ENCODE data around the gene OR13J1. TPM values are rescaled to one million over a fixed set of nuclear protein-coding genes. Genes with fewer than 3 reads are reported as not detected.

Gene OR13J1
- polyA plus RNA-seq, 1 donor, result 0.21 TPM

DNA sequence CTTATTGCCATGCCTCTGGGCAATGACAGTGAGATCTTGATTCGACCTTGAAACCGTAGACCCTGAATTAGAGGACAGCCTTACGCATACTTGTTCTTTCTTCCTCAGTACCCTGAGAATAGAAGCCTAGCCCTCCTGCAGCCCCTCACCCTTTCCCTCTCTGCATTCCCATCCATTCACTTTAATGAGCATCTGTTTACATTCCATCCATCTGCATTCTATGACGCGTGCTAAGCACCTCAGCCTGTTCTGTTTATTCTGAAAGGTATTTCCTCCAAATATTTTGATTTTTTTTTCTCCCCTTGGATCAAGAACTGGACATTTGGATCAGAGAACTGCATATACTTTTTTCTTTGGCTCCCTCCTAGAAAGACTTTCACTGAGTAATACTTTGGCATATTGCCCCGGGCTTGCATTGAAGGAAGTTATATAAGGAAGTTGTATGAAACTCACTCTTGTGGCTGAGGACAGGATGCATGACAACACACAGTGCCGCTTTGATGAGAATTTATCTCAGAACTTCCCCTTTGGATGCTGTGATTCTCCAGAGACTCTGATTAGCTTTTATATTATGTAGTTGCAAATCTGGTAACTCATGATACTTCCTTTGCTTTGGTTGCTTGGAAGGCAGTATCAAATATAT is 25.5 kb downstream of the OR13J1 start:
- DNase-seq, result peak; percentile 38 to 50
- Histone ChIP-seq H3K27me3 (ENCODE audit: control insufficient read depth, insufficient read depth, low read length) (no peaks in the 10 kb centered on the region), H3K9me3 (ENCODE audit: control insufficient read depth, low read depth, low read length) (no peaks in the 10 kb centered on the region), H3K4me1 (ENCODE audit: control insufficient read depth, insufficient read depth, low read length) (peaks cover 3% of the 10 kb centered on the region), H3K27ac (ENCODE audit: low read length) (peak overlapping the region; percentile 16), H3K4me3 (ENCODE audit: low read length) (no peak overlapping the region), H3K36me3 (ENCODE audit: control insufficient read depth, insufficient read depth, low read length) (peaks cover 47% of the 10 kb centered on the region)
- 81% methylated on average over 4 of the region's 7 CpGs for WGBS (ENCODE audit: insufficient coverage, low lambda C conversion rate)

DNA sequence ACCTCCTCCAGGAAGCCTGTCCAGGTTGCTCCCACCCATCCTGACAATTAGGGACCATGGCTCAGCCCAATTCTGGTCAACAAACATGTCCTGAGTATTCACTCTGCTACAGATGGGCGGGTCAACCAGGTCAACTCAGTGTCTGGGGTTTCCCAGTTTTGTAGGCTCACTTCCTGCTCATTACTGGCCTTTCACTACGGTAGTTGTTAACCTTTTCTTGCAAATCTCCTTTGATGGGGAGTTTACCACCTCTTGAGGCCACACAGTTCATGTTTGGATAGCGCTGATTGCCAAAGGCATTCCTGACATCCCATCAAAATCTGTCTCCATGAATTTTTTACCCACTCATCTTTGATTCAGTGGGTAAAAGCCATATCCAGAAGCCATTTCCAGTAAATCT is 27.4 kb downstream of the OR13J1 start:
- Histone ChIP-seq H3K36me3 (ENCODE audit: control insufficient read depth, insufficient read depth, low read length) (peaks cover 35% of the 10 kb centered on the region), H3K27me3 (ENCODE audit: control insufficient read depth, insufficient read depth, low read length) (no peaks in the 10 kb centered on the region), H3K9me3 (ENCODE audit: control insufficient read depth, low read depth, low read length) (no peaks in the 10 kb centered on the region), H3K27ac (ENCODE audit: low read length) (no peak overlapping the region), H3K4me1 (ENCODE audit: control insufficient read depth, insufficient read depth, low read length) (peaks cover 3% of the 10 kb centered on the region), H3K4me3 (ENCODE audit: low read length) (no peak overlapping the region)
- no CpG with 5 or more reads among the region's 3 CpGs for WGBS (ENCODE audit: insufficient coverage, low lambda C conversion rate)
- no peak for DNase-seq

DNA sequence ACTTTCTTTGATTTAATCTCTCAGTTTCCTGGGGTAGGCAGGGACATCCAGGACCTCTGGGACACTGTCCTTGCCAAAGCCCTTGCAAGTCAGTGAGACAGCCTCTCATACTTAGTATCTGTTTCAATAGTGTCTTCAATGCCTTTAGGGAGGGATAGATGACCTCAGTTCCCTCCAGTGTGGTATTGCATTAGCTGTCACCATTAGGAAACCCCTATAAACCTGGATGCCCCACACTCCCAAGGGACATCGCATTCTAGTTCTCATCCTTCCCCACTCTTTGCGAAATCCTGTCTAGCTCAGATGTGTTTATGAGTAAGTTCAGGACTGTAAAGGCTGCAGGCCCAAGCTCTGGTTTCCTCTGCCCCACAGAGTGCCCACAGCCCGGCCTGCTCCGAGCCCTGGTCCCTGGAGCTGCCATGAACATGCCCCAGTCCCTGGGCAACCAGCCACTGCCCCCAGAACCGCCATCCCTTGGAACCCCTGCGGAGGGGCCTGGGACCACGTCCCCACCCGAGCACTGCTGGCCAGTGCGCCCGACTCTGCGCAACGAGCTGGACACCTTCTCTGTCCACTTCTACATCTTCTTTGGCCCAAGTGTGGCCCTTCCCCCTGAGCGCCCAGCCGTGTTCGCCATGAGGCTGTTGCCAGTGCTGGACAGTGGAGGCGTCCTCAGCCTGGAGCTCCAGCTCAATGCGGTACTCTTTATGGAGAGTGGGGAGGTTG is 28.0 kb downstream of the OR13J1 start:
- no peak for DNase-seq
- Histone ChIP-seq H3K27ac (ENCODE audit: low read length) (no peak overlapping the region), H3K9me3 (ENCODE audit: control insufficient read depth, low read depth, low read length) (no peaks in the 10 kb centered on the region), H3K4me1 (ENCODE audit: control insufficient read depth, insufficient read depth, low read length) (peaks cover 3% of the 10 kb centered on the region), H3K4me3 (ENCODE audit: low read length) (no peak overlapping the region), H3K27me3 (ENCODE audit: control insufficient read depth, insufficient read depth, low read length) (no peaks in the 10 kb centered on the region), H3K36me3 (ENCODE audit: control insufficient read depth, insufficient read depth, low read length) (peaks cover 32% of the 10 kb centered on the region)
- WGBS (ENCODE audit: insufficient coverage, low lambda C conversion rate), result no CpG with 5 or more reads among the region's 17 CpGs

DNA sequence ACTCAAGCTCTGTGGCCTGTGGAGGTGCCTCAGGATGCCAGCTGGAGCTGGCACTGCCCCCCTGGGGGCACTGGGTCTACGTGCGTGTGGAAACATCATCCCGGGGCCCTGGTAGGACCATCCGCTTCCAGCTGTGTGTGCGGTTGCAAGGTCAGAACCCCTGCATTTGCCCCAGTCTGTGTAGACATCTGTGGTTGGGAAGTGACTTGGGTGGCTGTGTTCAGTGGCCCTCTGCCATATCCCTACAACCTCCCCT is 28.6 kb downstream of the OR13J1 start:
- Histone ChIP-seq H3K36me3 (ENCODE audit: control insufficient read depth, insufficient read depth, low read length) (peaks cover 27% of the 10 kb centered on the region), H3K4me1 (ENCODE audit: control insufficient read depth, insufficient read depth, low read length) (peaks cover 5% of the 10 kb centered on the region), H3K27ac (ENCODE audit: low read length) (no peak overlapping the region), H3K4me3 (ENCODE audit: low read length) (no peak overlapping the region), H3K27me3 (ENCODE audit: control insufficient read depth, insufficient read depth, low read length) (no peaks in the 10 kb centered on the region), H3K9me3 (ENCODE audit: control insufficient read depth, low read depth, low read length) (no peaks in the 10 kb centered on the region)
- WGBS (ENCODE audit: insufficient coverage, low lambda C conversion rate), result no CpG with 5 or more reads among the region's 5 CpGs
- DNase-seq, result no peak

DNA sequence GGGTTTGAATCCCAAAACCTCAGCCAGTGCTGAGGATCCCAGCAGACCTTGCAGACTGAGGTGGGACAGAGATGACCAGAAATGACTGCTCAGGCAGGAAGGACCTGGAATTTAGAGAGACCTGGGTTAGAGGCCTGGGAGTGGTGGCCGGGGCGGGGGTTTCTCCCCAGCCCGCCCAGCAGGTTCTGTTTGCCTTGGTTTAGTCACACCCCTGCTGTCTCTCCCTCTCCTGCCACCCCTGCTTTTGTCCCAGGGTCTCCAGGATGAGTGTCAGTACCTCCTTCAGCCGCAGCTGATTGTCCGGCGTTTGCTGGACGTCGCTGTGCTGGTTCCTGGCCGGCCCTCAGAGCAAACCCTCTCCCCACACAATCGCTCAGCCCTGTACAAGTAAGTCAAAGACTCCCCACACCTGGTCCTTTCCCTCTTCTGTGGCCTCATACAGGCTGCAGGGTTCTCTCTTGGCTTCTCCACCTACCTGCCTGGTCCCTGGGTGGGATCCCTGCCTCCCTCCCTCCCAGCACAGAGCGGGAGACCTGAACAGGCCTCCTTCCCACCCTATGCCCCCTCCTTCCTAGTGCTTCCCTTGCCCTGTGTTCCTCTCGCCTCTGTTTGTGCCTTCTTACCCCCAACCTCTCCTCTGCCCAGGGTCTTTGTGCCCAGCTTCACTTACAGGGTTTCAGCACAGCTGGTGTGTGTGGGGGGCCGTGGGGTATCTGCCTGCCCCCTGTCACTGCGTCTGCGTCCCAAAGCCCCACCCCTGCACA is 29.1 kb downstream of the OR13J1 start:
- WGBS (ENCODE audit: insufficient coverage, low lambda C conversion rate), result no CpG with 5 or more reads among the region's 15 CpGs
- no peak for DNase-seq
- Histone ChIP-seq H3K9me3 (ENCODE audit: control insufficient read depth, low read depth, low read length) (no peaks in the 10 kb centered on the region), H3K27me3 (ENCODE audit: control insufficient read depth, insufficient read depth, low read length) (no peaks in the 10 kb centered on the region), H3K4me3 (ENCODE audit: low read length) (no peak overlapping the region), H3K36me3 (ENCODE audit: control insufficient read depth, insufficient read depth, low read length) (peaks cover 26% of the 10 kb centered on the region), H3K4me1 (ENCODE audit: control insufficient read depth, insufficient read depth, low read length) (peaks cover 10% of the 10 kb centered on the region), H3K27ac (ENCODE audit: low read length) (no peak overlapping the region)

DNA sequence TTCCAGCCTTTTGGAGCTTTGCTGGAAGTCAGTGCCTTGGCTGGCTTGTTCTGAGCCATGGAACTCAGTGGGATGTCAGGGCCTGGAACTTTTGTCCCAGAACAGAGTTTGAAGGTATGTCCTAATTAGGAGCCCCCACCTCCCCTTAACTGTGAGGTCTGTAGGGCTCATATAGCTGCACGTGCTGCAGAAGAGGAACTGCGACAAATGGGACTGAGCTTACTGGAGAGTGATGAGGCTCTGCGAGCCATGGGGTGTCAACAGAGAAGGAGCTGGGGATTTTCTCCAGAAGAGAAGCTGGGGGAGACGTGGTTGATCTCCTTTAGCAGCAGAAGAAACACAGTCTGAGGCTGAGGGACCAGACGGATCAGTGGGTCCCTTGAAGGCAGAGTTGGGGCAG is 30.3 kb downstream of the OR13J1 start:
- H3K27me3 ChIP-seq (ENCODE audit: control insufficient read depth, insufficient read depth, low read length), result no peaks in the 10 kb centered on the region
- H3K27ac ChIP-seq (ENCODE audit: low read length), result no peak overlapping the region
- peaks cover 18% of the 10 kb centered on the region for H3K4me1 ChIP-seq (ENCODE audit: control insufficient read depth, insufficient read depth, low read length)
- H3K9me3 ChIP-seq (ENCODE audit: control insufficient read depth, low read depth, low read length), result no peaks in the 10 kb centered on the region
- H3K36me3 ChIP-seq (ENCODE audit: control insufficient read depth, insufficient read depth, low read length), result peaks cover 32% of the 10 kb centered on the region
- H3K4me3 ChIP-seq (ENCODE audit: low read length), result no peak overlapping the region
- no peak for DNase-seq
- no CpG with 5 or more reads among the region's 5 CpGs for WGBS (ENCODE audit: insufficient coverage, low lambda C conversion rate)

DNA sequence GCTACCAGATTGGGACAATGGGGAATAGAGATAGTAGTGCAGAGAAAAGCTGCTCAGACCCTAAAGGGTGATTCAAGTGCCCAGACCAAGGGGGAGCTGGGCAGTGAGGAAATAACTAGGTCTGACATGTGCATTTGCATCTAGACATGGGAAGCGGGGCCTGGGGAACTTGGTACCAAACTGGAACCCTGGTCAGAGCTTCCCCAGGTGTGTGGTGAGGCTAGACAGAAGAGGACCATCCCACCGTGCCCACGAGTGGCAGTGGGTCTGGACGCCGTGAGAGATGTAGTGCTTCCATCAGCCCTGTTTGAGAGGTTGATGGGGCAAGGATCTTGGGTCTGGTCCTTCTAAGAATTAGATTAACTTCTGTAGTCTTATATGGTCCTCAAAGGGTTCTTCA is 33.6 kb downstream of the OR13J1 start:
- Histone ChIP-seq H3K36me3 (ENCODE audit: control insufficient read depth, insufficient read depth, low read length) (peaks cover 23% of the 10 kb centered on the region), H3K9me3 (ENCODE audit: control insufficient read depth, low read depth, low read length) (no peaks in the 10 kb centered on the region), H3K27me3 (ENCODE audit: control insufficient read depth, insufficient read depth, low read length) (no peaks in the 10 kb centered on the region), H3K4me1 (ENCODE audit: control insufficient read depth, insufficient read depth, low read length) (peaks cover 50% of the 10 kb centered on the region), H3K4me3 (ENCODE audit: low read length) (no peak overlapping the region), H3K27ac (ENCODE audit: low read length) (no peak overlapping the region)
- no peak for DNase-seq
- WGBS (ENCODE audit: insufficient coverage, low lambda C conversion rate), result no CpG with 5 or more reads among the region's 5 CpGs

DNA sequence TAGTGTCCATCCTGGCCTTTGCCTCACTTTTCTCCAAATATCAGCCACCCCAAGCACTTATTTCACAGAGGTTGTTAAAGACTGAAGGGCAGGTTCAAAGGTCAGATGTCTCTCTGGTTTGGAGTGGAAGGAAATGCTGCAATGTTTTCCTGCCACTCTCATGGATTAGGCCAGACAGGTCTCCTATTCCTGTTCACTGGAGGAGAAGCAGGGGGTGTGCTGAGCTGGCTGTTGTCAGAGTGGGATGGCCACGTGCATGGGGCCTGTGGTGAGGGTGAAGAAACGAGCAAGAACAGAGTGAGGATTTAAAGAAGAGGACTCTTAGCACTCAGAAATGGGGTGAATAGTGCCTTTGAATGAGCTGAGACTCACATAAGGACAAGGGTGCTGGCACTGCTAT is 34.4 kb downstream of the OR13J1 start:
- Histone ChIP-seq H3K4me1 (ENCODE audit: control insufficient read depth, insufficient read depth, low read length) (peaks cover 58% of the 10 kb centered on the region), H3K4me3 (ENCODE audit: low read length) (no peak overlapping the region), H3K36me3 (ENCODE audit: control insufficient read depth, insufficient read depth, low read length) (peaks cover 16% of the 10 kb centered on the region), H3K27me3 (ENCODE audit: control insufficient read depth, insufficient read depth, low read length) (no peaks in the 10 kb centered on the region), H3K9me3 (ENCODE audit: control insufficient read depth, low read depth, low read length) (no peaks in the 10 kb centered on the region), H3K27ac (ENCODE audit: low read length) (peak overlapping the region; percentile 89)
- no CpG with 5 or more reads among the region's 2 CpGs for WGBS (ENCODE audit: insufficient coverage, low lambda C conversion rate)
- peak in 1 of 2 donors; percentile 63 for DNase-seq

DNA sequence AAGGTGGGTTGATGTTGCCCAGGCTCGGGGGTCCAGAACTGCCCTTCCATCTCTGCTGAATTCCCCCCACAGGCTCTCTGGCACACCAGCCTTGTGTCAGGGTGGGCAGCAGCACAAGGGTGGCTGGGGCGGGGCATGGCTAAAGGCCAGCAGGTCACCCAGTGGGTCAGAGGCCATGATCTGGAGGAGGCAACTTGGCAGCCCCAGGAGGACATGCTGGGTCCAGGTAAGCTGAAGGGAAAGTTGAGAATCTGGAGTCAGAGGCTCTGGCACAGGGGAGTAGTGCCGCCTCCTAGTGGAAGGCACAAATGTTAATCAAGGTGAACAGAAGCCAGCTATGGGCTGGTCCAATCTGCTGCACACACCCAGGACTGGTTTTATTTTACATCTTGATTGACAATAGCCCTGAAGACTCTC is 35.0 kb downstream of the OR13J1 start:
- no peak for DNase-seq
- no peak overlapping the region for H3K4me3 ChIP-seq (ENCODE audit: low read length)
- no peaks in the 10 kb centered on the region for H3K27me3 ChIP-seq (ENCODE audit: control insufficient read depth, insufficient read depth, low read length)
- H3K36me3 ChIP-seq (ENCODE audit: control insufficient read depth, insufficient read depth, low read length), result peaks cover 16% of the 10 kb centered on the region
- peaks cover 64% of the 10 kb centered on the region for H3K4me1 ChIP-seq (ENCODE audit: control insufficient read depth, insufficient read depth, low read length)
- H3K9me3 ChIP-seq (ENCODE audit: control insufficient read depth, low read depth, low read length), result no peaks in the 10 kb centered on the region
- H3K27ac ChIP-seq (ENCODE audit: low read length), result peak overlapping the region; percentile 89
- WGBS (ENCODE audit: insufficient coverage, low lambda C conversion rate), result no CpG with 5 or more reads among the region's 3 CpGs

DNA sequence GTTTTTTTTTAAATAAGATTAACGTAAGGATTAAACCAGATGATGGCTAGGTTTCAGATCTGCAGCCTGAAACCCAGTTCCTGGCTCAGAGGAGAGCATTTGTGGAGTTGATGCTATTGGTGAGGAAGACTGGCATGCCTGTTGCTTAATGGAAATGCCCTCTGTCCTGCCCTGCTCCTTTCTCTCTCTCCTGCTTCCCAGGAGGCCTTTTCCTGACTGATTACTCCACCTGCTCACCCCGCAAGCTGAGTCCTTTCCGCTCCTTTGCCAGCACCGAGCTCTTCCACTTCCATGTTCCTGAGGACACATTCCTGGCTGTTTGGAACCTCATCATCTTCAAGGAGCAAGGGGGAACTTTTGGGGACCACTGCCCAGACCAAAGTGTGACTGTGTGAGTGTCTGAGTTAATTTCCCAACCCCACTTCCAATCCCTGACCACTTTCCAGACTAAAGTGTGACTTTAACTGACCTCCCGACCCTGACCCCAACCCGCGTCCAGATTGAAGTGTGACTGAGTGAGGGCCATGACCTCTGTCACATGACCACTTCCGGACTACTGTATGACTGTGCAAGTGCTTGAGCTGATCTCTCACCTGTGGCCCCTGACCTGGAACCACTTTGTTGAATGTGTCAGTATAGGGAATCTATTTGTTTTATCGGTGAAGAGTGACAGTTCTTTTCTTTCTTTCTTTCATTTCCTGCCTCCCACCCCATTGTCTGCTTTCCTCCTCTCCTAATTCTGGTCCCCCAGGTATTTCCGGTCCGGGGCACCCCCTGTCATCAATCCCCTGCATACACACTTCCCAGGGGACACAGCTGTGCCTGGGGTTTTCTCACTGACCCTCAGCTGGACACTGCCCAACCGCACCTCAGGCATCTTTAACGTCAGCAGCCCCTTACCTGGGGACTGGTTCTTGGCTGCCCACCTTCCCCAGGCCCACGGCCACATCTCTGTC is 35.7 kb downstream of the OR13J1 start:
- Histone ChIP-seq H3K27me3 (ENCODE audit: control insufficient read depth, insufficient read depth, low read length) (no peaks in the 10 kb centered on the region), H3K4me1 (ENCODE audit: control insufficient read depth, insufficient read depth, low read length) (peaks cover 68% of the 10 kb centered on the region), H3K4me3 (ENCODE audit: low read length) (no peak overlapping the region), H3K36me3 (ENCODE audit: control insufficient read depth, insufficient read depth, low read length) (peaks cover 16% of the 10 kb centered on the region), H3K27ac (ENCODE audit: low read length) (peak overlapping the region; percentile 89), H3K9me3 (ENCODE audit: control insufficient read depth, low read depth, low read length) (no peaks in the 10 kb centered on the region)
- no peak for DNase-seq
- WGBS (ENCODE audit: insufficient coverage, low lambda C conversion rate), result 100% methylated on average over 1 of the region's 14 CpGs
